HG03066 (cell line): ENCODE data around the gene ACAT2.
"Not testable (repeated sequence)": the region's sequence is repeated elsewhere in the genome, so short reads cannot be mapped to it uniquely, and the experiment has no call there.

Experiments
- ATAC-seq: cut with Tn5 transposase; IDR thresholded peaks from one replicate; pipeline ENCODE4 v1.9.1; 2021; ENCODE audit warnings: low read depth; ENCODE audit not compliant: unreplicated experiment

Gene ACAT2

GRCh38 chr6:159729598-159730331 lies 32.1 kb upstream of the ACAT2 start:
- no peak for ATAC-seq

GRCh38 chr6:159730332-159730676 lies 31.5 kb upstream of the ACAT2 start:
- no peak for ATAC-seq

- not testable (repeated sequence) for ATAC-seq
Measured at GRCh38 chr6:159732550-159732949, 29.3 kb upstream of the ACAT2 start.

- ATAC-seq = not testable (repeated sequence)
Measured at GRCh38 chr6:159733395-159733794, 28.4 kb upstream of the ACAT2 start.

- ATAC-seq = no peak
Measured at GRCh38 chr6:159736908-159737307, 24.9 kb upstream of the ACAT2 start.

GRCh38 chr6:159739341-159739740 lies 22.5 kb upstream of the ACAT2 start:
- no peak for ATAC-seq

- no peak for ATAC-seq
Measured at GRCh38 chr6:159742165-159742564, 19.7 kb upstream of the ACAT2 start.

- no peak for ATAC-seq
Measured at GRCh38 chr6:159745081-159745480, 16.8 kb upstream of the ACAT2 start.

- no peak for ATAC-seq
Measured at GRCh38 chr6:159746759-159747158, 15.1 kb upstream of the ACAT2 start.

- not testable (repeated sequence) for ATAC-seq
Measured at GRCh38 chr6:159748127-159748526, 13.7 kb upstream of the ACAT2 start.

- ATAC-seq = no peak
Measured at GRCh38 chr6:159751448-159751847, 10.4 kb upstream of the ACAT2 start.

- ATAC-seq = no peak
Measured at GRCh38 chr6:159753081-159753872, 8.6 kb upstream of the ACAT2 start.

- no peak for ATAC-seq
Measured at GRCh38 chr6:159754401-159754800, 7.4 kb upstream of the ACAT2 start.

- no peak for ATAC-seq
Measured at GRCh38 chr6:159754959-159755914, 6.6 kb upstream of the ACAT2 start.

GRCh38 chr6:159756508-159756907 lies 5.3 kb upstream of the ACAT2 start:
- no peak for ATAC-seq

GRCh38 chr6:159758031-159759001 lies 3.5 kb upstream of the ACAT2 start:
- ATAC-seq = no peak

- no peak for ATAC-seq
Measured at GRCh38 chr6:159759645-159760044, 2.2 kb upstream of the ACAT2 start.

GRCh38 chr6:159760602-159761057 lies 1.2 kb upstream of the ACAT2 start:
- ATAC-seq = no peak

GRCh38 chr6:159761129-159761872 lies 544 bp upstream of the ACAT2 start:
- ATAC-seq = peak; percentile 3
